Effector memory CD4-positive, alpha-beta T cell (primary cell): ENCODE results near the gene IL6R.

Experiments used
- DNase-seq, 3 donors: peaks; one replicate each; pipeline ENCODE4 v3.0.0-alpha.2; 2020
- H3K27ac ChIP-seq: 2 replicates; pipeline ENCODE4 v1.7.0; 2013; ENCODE audit warnings: mild to moderate bottlenecking, low read length, moderate library complexity; ENCODE audit not compliant: insufficient read depth, poor library complexity, severe bottlenecking
- H3K27me3 ChIP-seq: replicated peaks from 2 replicates; pipeline ENCODE4 v1.7.0; 2013; ENCODE audit warnings: mild to moderate bottlenecking, low read length; ENCODE audit not compliant: insufficient read depth, control insufficient read depth, poor library complexity, severe bottlenecking
- H3K36me3 ChIP-seq: 2 replicates; pipeline ENCODE4 v1.7.0; 2013; ENCODE audit warnings: mild to moderate bottlenecking, low read length, moderate library complexity; ENCODE audit not compliant: control insufficient read depth, insufficient read depth
- H3K4me1 ChIP-seq: 2 replicates; pipeline ENCODE4 v1.7.0; 2013; ENCODE audit warnings: low read length, mild to moderate bottlenecking; ENCODE audit not compliant: control insufficient read depth, insufficient read depth, poor library complexity, severe bottlenecking
- H3K4me3 ChIP-seq: 2 replicates; pipeline ENCODE4 v1.7.0; 2013; ENCODE audit warnings: low read length, low read depth, mild to moderate bottlenecking; ENCODE audit not compliant: insufficient read depth, poor library complexity, severe bottlenecking
- H3K9me3 ChIP-seq: 2 replicates; pipeline ENCODE4 v1.7.0; 2013; ENCODE audit warnings: mild to moderate bottlenecking, low read length, moderate library complexity; ENCODE audit not compliant: control insufficient read depth

The IL6R gene

GRCh38 chr1:154465621-154466195, 60.6 kb downstream of the IL6R start:
- peak overlapping the region; percentile 16 for H3K4me3 ChIP-seq
- no peaks in the 10 kb centered on the region for H3K36me3 ChIP-seq
- H3K9me3 ChIP-seq = no peaks in the 10 kb centered on the region
- no peak for DNase-seq
- H3K27ac ChIP-seq = peak overlapping the region; percentile 74
- no peaks in the 10 kb centered on the region for H3K27me3 ChIP-seq
- H3K4me1 ChIP-seq = peaks cover 67% of the 10 kb centered on the region

GRCh38 chr1:154466206-154466605, 61.1 kb downstream of the IL6R start:
- Histone ChIP-seq H3K27me3 (no peaks in the 10 kb centered on the region), H3K4me3 (peak overlapping the region; percentile 16), H3K36me3 (no peaks in the 10 kb centered on the region), H3K27ac (peak overlapping the region; percentile 74), H3K9me3 (no peaks in the 10 kb centered on the region), H3K4me1 (peaks cover 63% of the 10 kb centered on the region)
- no peak for DNase-seq

- Histone ChIP-seq H3K4me3 (no peak overlapping the region), H3K9me3 (no peaks in the 10 kb centered on the region), H3K27ac (peak overlapping the region; percentile 74), H3K36me3 (no peaks in the 10 kb centered on the region), H3K4me1 (peaks cover 58% of the 10 kb centered on the region), H3K27me3 (no peaks in the 10 kb centered on the region)
- no peak for DNase-seq
Measured at GRCh38 chr1:154466921-154467417, 61.8 kb downstream of the IL6R start.

GRCh38 chr1:154467434-154468102, 62.4 kb downstream of the IL6R start:
- Histone ChIP-seq H3K4me3 (no peak overlapping the region), H3K4me1 (peaks cover 53% of the 10 kb centered on the region), H3K27me3 (no peaks in the 10 kb centered on the region), H3K9me3 (no peaks in the 10 kb centered on the region), H3K36me3 (no peaks in the 10 kb centered on the region), H3K27ac (peak overlapping the region; percentile 74)
- no peak for DNase-seq

- H3K9me3 ChIP-seq = no peaks in the 10 kb centered on the region
- H3K4me1 ChIP-seq = peaks cover 42% of the 10 kb centered on the region
- H3K4me3 ChIP-seq = no peak overlapping the region
- H3K27me3 ChIP-seq = no peaks in the 10 kb centered on the region
- peak overlapping the region; percentile 74 for H3K27ac ChIP-seq
- H3K36me3 ChIP-seq = no peaks in the 10 kb centered on the region
- no peak for DNase-seq
Measured at GRCh38 chr1:154468535-154469250, 63.5 kb downstream of the IL6R start.

GRCh38 chr1:154469844-154470560, 64.9 kb downstream of the IL6R start:
- H3K27ac ChIP-seq = no peak overlapping the region
- DNase-seq = no peak

GRCh38 chr1:154471304-154471703, 66.2 kb downstream of the IL6R start:
- no peaks in the 10 kb centered on the region for H3K36me3 ChIP-seq
- no peaks in the 10 kb centered on the region for H3K9me3 ChIP-seq
- H3K27ac ChIP-seq = no peak overlapping the region
- DNase-seq = no peak
- H3K27me3 ChIP-seq = no peaks in the 10 kb centered on the region
- H3K4me1 ChIP-seq = peaks cover 18% of the 10 kb centered on the region
- no peak overlapping the region for H3K4me3 ChIP-seq

More at GRCh38 chr1:154469844-154470560, 64.9 kb downstream of the IL6R start:
- no peaks in the 10 kb centered on the region for H3K36me3 ChIP-seq
- H3K4me3 ChIP-seq = no peak overlapping the region
- no peaks in the 10 kb centered on the region for H3K27me3 ChIP-seq
- peaks cover 31% of the 10 kb centered on the region for H3K4me1 ChIP-seq
- no peaks in the 10 kb centered on the region for H3K9me3 ChIP-seq

GRCh38 chr1:154474802-154475201, 69.7 kb downstream of the IL6R start:
- Histone ChIP-seq H3K9me3 (no peaks in the 10 kb centered on the region), H3K36me3 (no peaks in the 10 kb centered on the region), H3K4me3 (no peak overlapping the region), H3K27me3 (no peaks in the 10 kb centered on the region), H3K4me1 (no peaks in the 10 kb centered on the region), H3K27ac (no peak overlapping the region)
- no peak for DNase-seq

GRCh38 chr1:154476791-154477190, 71.6 kb downstream of the IL6R start:
- H3K9me3 ChIP-seq = no peaks in the 10 kb centered on the region
- no peak for DNase-seq
- no peaks in the 10 kb centered on the region for H3K4me1 ChIP-seq
- no peak overlapping the region for H3K4me3 ChIP-seq
- H3K27ac ChIP-seq = no peak overlapping the region
- no peaks in the 10 kb centered on the region for H3K36me3 ChIP-seq
- H3K27me3 ChIP-seq = no peaks in the 10 kb centered on the region
